H9 (cell line): ENCODE measurements around the gene CHMP2A. TPM values are rescaled to one million over a fixed set of nuclear protein-coding genes. Genes with fewer than 3 reads are reported as not detected.

Source experiments
- DNase-seq: peaks from one replicate; pipeline ENCODE4 v3.0.0-alpha.2; 2017
- H2AFZ ChIP-seq: one replicate; pipeline ENCODE4 v1.6.1; 2013; ENCODE audit warnings: mild to moderate bottlenecking, low read length, control low read depth, moderate library complexity
- H2AK5ac ChIP-seq: 2 replicates; pipeline ENCODE4 v1.6.1; 2013; ENCODE audit warnings: low read length, control low read depth, mixed read lengths; ENCODE audit not compliant: insufficient read length
- H2BK120ac ChIP-seq: one replicate; pipeline ENCODE4 v1.6.1; 2013; ENCODE audit warnings: low read depth, mild to moderate bottlenecking, low read length, control low read depth, inconsistent platforms; ENCODE audit not compliant: poor library complexity, severe bottlenecking
- H2BK12ac ChIP-seq: 2 replicates; pipeline ENCODE4 v1.6.1; 2013; ENCODE audit warnings: low read length, control low read depth, mixed read lengths, low read depth; ENCODE audit not compliant: insufficient read length
- H2BK15ac ChIP-seq: 2 replicates; pipeline ENCODE4 v1.6.1; 2013; ENCODE audit warnings: low read depth, low read length, control low read depth
- H2BK20ac ChIP-seq: one replicate; pipeline ENCODE4 v1.6.1; 2013; ENCODE audit warnings: low read depth, mild to moderate bottlenecking, low read length, control low read depth, inconsistent platforms; ENCODE audit not compliant: poor library complexity, severe bottlenecking
- H2BK5ac ChIP-seq: 2 replicates; pipeline ENCODE4 v1.6.1; 2013; ENCODE audit warnings: low read length, control low read depth, mixed read lengths; ENCODE audit not compliant: insufficient read length
- H3K14ac ChIP-seq: 2 replicates; pipeline ENCODE4 v1.6.1; 2013; ENCODE audit warnings: low read length, control low read depth; ENCODE audit not compliant: insufficient read depth
- H3K18ac ChIP-seq: 2 replicates; pipeline ENCODE4 v1.6.1; 2013; ENCODE audit warnings: low read depth, mild to moderate bottlenecking, mixed read lengths, low read length, control low read depth; ENCODE audit not compliant: insufficient read length
- H3K23ac ChIP-seq: 2 replicates; pipeline ENCODE4 v1.6.1; 2013; ENCODE audit warnings: low read length, control low read depth, mixed read lengths, low read depth; ENCODE audit not compliant: insufficient read length
- H3K23me2 ChIP-seq: 2 replicates; pipeline ENCODE4 v1.6.1; 2013; ENCODE audit warnings: low read depth, mild to moderate bottlenecking, mixed read lengths, low read length, control low read depth; ENCODE audit not compliant: insufficient read length, poor library complexity, severe bottlenecking
- H3K27ac ChIP-seq: 2 replicates; pipeline ENCODE4 v1.5.1; 2013; ENCODE audit warnings: low read length, control low read depth, mixed read lengths, low read depth; ENCODE audit not compliant: insufficient read length
- H3K27me3 ChIP-seq: 2 replicates; pipeline ENCODE4 v1.6.1; 2013; ENCODE audit warnings: low read length, control low read depth, inconsistent platforms; ENCODE audit not compliant: insufficient read depth
- H3K4ac ChIP-seq: 2 replicates; pipeline ENCODE4 v1.6.1; 2013; ENCODE audit warnings: low read depth, mild to moderate bottlenecking, control low read depth, inconsistent platforms, low read length, moderate library complexity
- H3K4me1 ChIP-seq: 2 replicates; pipeline ENCODE4 v1.6.1; 2013; ENCODE audit warnings: low read length, control low read depth, inconsistent platforms; ENCODE audit not compliant: insufficient read depth
- H3K4me2 ChIP-seq: 2 replicates; pipeline ENCODE4 v1.6.1; 2013; ENCODE audit warnings: low read length, control low read depth, mixed read lengths; ENCODE audit not compliant: insufficient read length, insufficient read depth
- H3K56ac ChIP-seq: 2 replicates; pipeline ENCODE4 v1.6.1; 2013; ENCODE audit warnings: low read depth, mild to moderate bottlenecking, mixed read lengths, low read length, control low read depth; ENCODE audit not compliant: insufficient read length
- H3K79me1 ChIP-seq: 2 replicates; pipeline ENCODE4 v1.6.1; 2013; ENCODE audit warnings: low read depth, mild to moderate bottlenecking, moderate library complexity, low read length, control low read depth, inconsistent platforms; ENCODE audit not compliant: insufficient read depth, poor library complexity, severe bottlenecking
- H3K79me2 ChIP-seq: 2 replicates; pipeline ENCODE4 v1.6.1; 2013; ENCODE audit warnings: low read length, control low read depth, inconsistent platforms; ENCODE audit not compliant: insufficient read depth
- H3K9ac ChIP-seq: 2 replicates; pipeline ENCODE4 v1.6.1; 2013; ENCODE audit warnings: low read length, control low read depth, mixed read lengths; ENCODE audit not compliant: insufficient read length; ENCODE audit errors: extremely low read depth
- H3K9me3 ChIP-seq: one replicate; pipeline ENCODE4 v1.6.1; 2013; ENCODE audit warnings: low read depth, low read length, inconsistent platforms; ENCODE audit not compliant: control insufficient read depth
- H3T11ph ChIP-seq: one replicate; pipeline ENCODE4 v1.6.1; 2013; ENCODE audit warnings: mild to moderate bottlenecking, low read length, control low read depth, inconsistent platforms
- H4K20me1 ChIP-seq: one replicate; pipeline ENCODE4 v1.6.1; 2013; ENCODE audit not compliant: control insufficient read depth, insufficient read length, insufficient read depth
- H4K5ac ChIP-seq: 2 replicates; pipeline ENCODE4 v1.6.1; 2013; ENCODE audit warnings: low read depth, mild to moderate bottlenecking, mixed read lengths, low read length, control low read depth; ENCODE audit not compliant: insufficient read length
- H4K8ac ChIP-seq: replicated peaks from 2 replicates; pipeline ENCODE4 v1.6.1; 2013; ENCODE audit warnings: low read length, control low read depth, mixed read lengths, low read depth; ENCODE audit not compliant: insufficient read length
- H4K91ac ChIP-seq: 2 replicates; pipeline ENCODE4 v1.6.1; 2013; ENCODE audit warnings: low read depth, mild to moderate bottlenecking, moderate library complexity, mixed read lengths, low read length, control low read depth; ENCODE audit not compliant: insufficient read length
- H3K27ac Mint-ChIP-seq, 3 experiments: 2 replicates in 2 of 3; 3 replicates in 1 of 3; pipeline ENCODE4 v1.8.0; 2020 to 2021; ENCODE audit warnings: mixed read lengths in 3 of 3, mild to moderate bottlenecking in 1 of 3, moderate library complexity in 1 of 3
- H3K27me3 Mint-ChIP-seq: 2 replicates; pipeline ENCODE4 v1.8.0; 2021; ENCODE audit warnings: low read depth, mild to moderate bottlenecking, moderate library complexity, mixed read lengths
- H3K36me3 Mint-ChIP-seq, 3 experiments: 2 replicates in 2 of 3; 3 replicates in 1 of 3; pipeline ENCODE4 v1.8.0; 2020 to 2021; ENCODE audit warnings: low read depth in 3 of 3, mixed read lengths in 3 of 3; ENCODE audit not compliant: insufficient read depth in 1 of 3
- H3K4me1 Mint-ChIP-seq, 2 experiments: 2 replicates each; pipeline ENCODE4 v1.8.0; 2020; ENCODE audit warnings: mixed read lengths in 2 of 2
- H3K4me3 Mint-ChIP-seq, 2 experiments: 2 replicates in 1 of 2; 3 replicates in 1 of 2; pipeline ENCODE4 v1.8.0; 2020 to 2021; ENCODE audit warnings: mild to moderate bottlenecking in 2 of 2, mixed read lengths in 2 of 2, moderate library complexity in 1 of 2
- H3K9me3 Mint-ChIP-seq, 2 experiments: 2 replicates in 1 of 2; 3 replicates in 1 of 2; pipeline ENCODE4 v1.8.0; 2020; ENCODE audit warnings: mild to moderate bottlenecking in 2 of 2, mixed read lengths in 2 of 2, moderate library complexity in 1 of 2
- WGBS: extraction: QIAGEN DNeasy Blood & Tissue Kit; methylation state at CpG from one replicate; pipeline ENCODE4 v1.1.7; 2013; ENCODE audit warnings: missing lambda C conversion rate, low lambda C conversion rate, mixed read lengths; ENCODE audit not compliant: insufficient read length; ENCODE audit errors: extremely low coverage; 5-methylcytosine and 5-hydroxymethylcytosine counted together
- total RNA-seq: library from RNA; stranded (reverse); gene quantifications from 2 replicates; pipeline ENCODE4 v1.2.1, GENCODE V29; 2021
- TF ChIP-seq, protein P1 (sequence below): fragments of 200-600 bp; sonication (generic); conservative IDR thresholded peaks from 3 replicates; pipeline ENCODE4 v1.8.0; 2021; ENCODE audit warnings: antibody characterized with exemption, mild to moderate bottlenecking

The CHMP2A gene
- total RNA-seq, 1 experiment from 2014 or later, result 109 TPM

DNA sequence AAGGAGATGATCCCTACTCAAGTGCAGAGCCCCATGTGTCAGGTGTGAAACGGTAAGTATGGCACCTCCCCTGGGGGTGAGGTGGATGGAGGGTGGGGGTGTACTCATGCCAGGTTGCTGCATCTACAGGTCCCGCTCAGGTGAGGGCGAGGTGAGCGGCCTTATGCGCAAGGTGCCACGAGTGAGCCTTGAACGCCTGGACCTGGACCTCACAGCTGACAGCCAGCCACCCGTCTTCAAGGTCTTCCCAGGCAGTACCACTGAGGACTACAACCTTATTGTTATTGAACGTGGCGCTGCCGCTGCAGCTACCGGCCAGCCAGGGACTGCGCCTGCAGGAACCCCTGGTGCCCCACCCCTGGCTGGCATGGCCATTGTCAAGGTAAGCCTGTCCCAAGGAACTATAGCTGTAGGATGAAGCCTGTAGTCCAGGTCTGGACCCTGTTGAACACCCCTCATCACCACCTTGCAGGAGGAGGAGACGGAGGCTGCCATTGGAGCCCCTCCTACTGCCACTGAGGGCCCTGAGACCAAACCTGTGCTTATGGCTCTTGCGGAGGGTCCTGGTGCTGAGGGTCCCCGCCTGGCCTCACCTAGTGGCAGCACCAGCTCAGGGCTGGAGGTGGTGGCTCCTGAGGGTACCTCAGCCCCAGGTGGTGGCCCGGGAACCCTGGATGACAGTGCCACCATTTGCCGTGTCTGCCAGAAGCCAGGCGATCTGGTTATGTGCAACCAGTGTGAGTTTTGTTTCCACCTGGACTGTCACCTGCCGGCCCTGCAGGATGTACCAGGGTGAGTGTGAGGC, 5.8 kb downstream of the CHMP2A start:
- WGBS, result no CpG with 5 or more reads among the region's 20 CpGs

More for the DNA sequence above, 5.8 kb downstream of the CHMP2A start:
- Histone ChIP-seq H3K23me2 (peaks cover 16% of the 10 kb centered on the region), H3K18ac (no peak overlapping the region), H3K4ac (no peak overlapping the region), H3K14ac (no peak overlapping the region), H3K23ac (no peak overlapping the region), H3K79me1 (peaks cover 14% of the 10 kb centered on the region), H4K8ac (no peak overlapping the region), H3K79me2 (peaks cover 26% of the 10 kb centered on the region), H3K4me2 (no peak overlapping the region), H4K5ac (no peak overlapping the region), H3K27ac (no peak overlapping the region), H4K20me1 (peaks cover 7% of the 10 kb centered on the region), H3K27me3 (no peaks in the 10 kb centered on the region), H2BK120ac (no peak overlapping the region), H2BK12ac (no peak overlapping the region), H3T11ph (no peak overlapping the region), H2AK5ac (no peak overlapping the region), H4K91ac (no peak overlapping the region), H3K4me1 (peaks cover 4% of the 10 kb centered on the region; the same call in 1 of the 2 replicates), H3K9me3 (no peaks in the 10 kb centered on the region), H2BK15ac (no peak overlapping the region), H2AFZ (no peak overlapping the region), H2BK20ac (no peak overlapping the region), H3K9ac (no peak overlapping the region), H3K56ac (no peak overlapping the region), H2BK5ac (no peak overlapping the region)
- no peak overlapping the region; a peak in 1 of 7 replicates for H3K27ac Mint-ChIP-seq
- H3K9me3 Mint-ChIP-seq, result no peaks in the 10 kb centered on the region; a peak in 1 of 5 replicates
- peaks cover 24 to 25% of the 10 kb centered on the region in 2 experiments for H3K4me1 Mint-ChIP-seq
- peak overlapping the region in 1 of 2 experiments; percentile 25; a peak in 1 of 5 replicates for H3K4me3 Mint-ChIP-seq
- TF ChIP-seq, protein P1, sequence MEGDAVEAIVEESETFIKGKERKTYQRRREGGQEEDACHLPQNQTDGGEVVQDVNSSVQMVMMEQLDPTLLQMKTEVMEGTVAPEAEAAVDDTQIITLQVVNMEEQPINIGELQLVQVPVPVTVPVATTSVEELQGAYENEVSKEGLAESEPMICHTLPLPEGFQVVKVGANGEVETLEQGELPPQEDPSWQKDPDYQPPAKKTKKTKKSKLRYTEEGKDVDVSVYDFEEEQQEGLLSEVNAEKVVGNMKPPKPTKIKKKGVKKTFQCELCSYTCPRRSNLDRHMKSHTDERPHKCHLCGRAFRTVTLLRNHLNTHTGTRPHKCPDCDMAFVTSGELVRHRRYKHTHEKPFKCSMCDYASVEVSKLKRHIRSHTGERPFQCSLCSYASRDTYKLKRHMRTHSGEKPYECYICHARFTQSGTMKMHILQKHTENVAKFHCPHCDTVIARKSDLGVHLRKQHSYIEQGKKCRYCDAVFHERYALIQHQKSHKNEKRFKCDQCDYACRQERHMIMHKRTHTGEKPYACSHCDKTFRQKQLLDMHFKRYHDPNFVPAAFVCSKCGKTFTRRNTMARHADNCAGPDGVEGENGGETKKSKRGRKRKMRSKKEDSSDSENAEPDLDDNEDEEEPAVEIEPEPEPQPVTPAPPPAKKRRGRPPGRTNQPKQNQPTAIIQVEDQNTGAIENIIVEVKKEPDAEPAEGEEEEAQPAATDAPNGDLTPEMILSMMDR, result no peak
- DNase-seq, result no peak
- no peaks in the 10 kb centered on the region; the same call in 1 of the 2 replicates for H3K27me3 Mint-ChIP-seq
- peaks cover 59 to 87% (median 81%) of the 10 kb centered on the region in 3 experiments for H3K36me3 Mint-ChIP-seq
